Activated gamma-delta T cell (primary cell): ENCODE data around the gene ACSBG1.
A peak's percentile ranks its signal among the peaks of the same experiment; 100 is the strongest.

ENCODE experiments used
- DNase-seq: peaks from one replicate; lab custom pipeline; 2025; lab: John Stamatoyannopoulos, UW

ACSBG1 gene

DNA sequence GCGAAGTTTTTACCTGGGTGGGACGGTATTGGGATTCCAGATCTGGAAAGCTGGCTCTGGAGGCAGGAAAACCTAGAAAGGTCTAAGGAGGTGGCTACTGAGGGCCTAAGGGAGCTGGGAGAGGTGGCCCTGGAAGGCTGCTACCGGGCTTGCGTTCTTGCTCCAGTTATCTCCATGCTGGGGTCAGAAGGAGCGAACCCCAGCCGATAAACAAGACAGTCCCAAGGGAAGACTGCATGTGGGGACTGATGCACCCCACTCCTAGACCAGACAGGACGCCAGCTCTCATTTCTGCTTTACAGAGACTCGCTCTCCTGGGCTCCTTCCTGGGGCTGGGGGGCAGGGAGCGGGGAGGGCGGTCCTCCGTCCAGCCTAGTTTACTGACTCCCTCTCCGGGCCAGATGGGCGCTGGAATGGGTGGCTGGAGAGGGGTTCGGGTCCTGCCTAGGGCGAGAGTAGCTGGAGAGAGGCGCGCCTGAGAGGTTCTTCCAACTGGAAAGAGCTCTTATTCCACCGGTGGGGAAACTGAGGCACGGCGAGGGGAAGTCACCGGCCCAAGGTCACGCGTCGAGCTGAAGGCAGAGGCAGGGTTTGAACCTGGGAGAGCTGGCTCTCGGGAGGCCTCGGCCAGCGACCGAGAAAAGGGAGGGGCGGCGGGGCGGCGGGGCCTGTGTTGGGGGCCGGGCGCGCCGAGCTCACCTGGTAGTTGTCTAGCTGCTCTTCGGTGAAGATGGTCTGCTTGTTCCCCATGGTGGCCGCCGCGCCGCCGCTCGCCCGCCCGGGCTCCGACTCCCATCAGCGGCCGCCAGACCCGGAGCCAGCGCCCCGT lies 103.7 kb downstream of the ACSBG1 start:
- DNase-seq: peak; percentile 56

DNA sequence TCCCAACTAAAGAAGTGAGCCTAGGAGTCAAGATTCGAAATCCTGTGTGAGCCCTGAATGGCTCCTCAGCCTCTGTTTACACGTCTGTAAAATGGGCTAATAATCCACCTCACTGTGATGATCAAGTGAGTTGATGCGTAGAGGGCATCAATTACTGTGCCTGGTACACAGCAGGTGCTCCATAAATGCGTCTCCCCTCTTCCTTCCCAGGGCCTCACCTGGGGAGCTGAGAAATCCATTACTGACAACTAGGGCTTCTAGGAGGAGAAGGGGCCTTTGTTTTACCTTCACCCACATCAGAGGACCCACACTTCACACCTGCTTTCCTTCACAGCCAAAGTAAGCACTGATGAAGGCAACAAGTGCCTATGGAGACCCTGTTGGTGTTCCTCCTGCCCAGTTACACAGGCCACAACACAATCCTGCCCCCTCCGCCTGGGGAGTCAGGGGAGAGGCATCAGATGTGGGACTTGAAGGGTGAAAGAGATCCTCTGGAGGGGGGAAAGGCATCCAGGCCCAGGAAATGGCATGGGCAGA lies 104.5 kb downstream of the ACSBG1 start:
- no peak for DNase-seq

DNA sequence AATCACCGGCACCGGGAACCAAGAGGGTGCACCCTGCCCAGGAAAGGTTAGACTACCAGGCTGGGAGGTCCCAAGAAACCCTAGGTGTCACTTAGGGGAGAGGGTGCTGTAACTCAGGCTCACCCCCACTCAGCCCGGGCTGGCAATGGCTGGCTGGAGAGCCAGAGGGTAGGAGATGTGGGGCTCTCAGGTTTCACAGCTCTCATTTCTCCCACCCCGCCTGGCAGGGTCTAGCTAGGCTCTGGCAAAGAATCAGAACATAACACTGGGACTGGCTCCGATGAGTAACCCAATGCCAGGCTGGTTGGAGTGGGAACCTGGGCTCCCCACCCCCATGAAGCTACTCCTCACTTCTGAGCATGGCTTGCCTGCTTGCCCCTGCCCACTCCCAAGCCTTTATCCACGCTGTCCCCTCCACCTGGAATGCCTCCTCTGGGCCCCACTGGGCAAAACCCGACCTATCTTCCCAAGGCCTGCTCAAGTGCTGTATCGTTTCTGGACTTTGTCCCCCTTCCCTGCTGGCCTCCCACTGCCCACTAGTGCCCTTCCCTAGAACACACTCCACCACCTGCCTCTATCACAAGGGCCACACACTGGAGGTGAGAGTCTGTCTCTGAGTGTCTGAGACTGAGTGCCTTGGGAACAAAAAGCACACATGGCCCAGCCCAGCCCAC lies 105.2 kb downstream of the ACSBG1 start:
- no peak for DNase-seq

DNA sequence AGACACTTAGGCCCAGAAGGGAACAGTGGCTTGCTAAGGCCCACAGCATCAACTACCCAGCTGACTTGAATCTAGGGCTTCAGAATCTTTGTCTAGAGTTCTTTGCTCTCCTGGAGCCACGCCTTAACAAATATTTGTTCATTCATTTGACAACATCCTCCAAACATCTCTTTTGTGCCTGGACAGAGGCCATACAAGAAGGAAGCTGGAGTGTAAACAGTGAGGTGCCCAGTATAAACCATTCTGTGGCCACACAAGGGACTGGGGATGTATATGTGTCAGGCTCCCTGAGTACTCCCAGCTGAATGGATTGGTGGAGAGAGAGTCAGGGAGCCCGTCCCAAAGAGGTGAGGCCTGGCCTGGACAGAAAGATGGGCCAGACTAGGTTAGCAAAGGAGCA lies 106.5 kb downstream of the ACSBG1 start:
- no peak for DNase-seq

DNA sequence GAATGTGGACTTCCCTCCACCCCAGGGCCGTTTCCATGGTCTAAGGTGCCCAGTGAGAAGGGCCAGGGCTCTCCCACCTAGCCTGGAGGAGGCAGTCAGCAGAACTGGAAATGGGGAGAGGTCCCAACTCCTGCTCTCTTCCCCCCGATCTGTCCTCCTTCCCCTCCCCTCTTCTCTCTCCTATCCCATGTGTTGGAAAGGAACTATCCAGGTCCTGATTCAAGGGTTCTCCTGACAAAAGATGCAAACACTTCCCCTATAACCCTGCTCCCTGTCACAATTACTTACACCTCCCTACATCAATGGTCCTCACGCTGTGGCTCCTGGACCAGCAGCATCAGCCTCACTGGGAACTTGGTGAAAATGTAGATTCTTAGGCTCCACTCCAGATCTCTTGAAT lies 109.1 kb downstream of the ACSBG1 start:
- DNase-seq: no peak

DNA sequence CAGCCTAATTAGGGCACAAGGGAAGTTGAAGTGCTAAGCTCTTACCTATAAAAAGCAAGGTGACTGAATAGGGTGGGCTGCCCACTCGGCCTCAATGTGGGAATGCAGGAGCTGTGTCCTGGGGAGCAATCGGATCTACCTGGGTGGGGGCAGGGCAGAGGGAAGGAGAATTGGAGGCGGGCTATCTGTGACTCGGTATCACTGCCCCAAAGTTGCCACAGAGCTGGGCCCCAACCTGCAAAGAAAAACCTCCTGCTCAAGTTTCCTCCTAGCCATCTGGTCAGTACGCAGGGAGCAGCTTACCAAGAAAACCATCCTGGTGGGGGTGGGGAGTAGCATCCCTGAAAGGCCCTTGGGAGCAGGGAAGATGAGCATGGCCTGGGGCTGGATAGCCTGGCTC lies 113.8 kb downstream of the ACSBG1 start:
- DNase-seq: no peak
